Astrocyte (in vitro differentiated cells and primary cell): Measurements from ENCODE around the gene RASGRF2.

Source experiments
- EZH2 ChIP-seq: IDR thresholded peaks from 2 replicates; pipeline ENCODE4 v1.6.1; 2012; ENCODE audit warnings: mild to moderate bottlenecking, low read length, inconsistent platforms; ENCODE audit not compliant: insufficient read depth
- TF ChIP-seq, protein P1 (sequence below): IDR thresholded peaks from 2 replicates; pipeline ENCODE4 v1.5.1; 2011; ENCODE audit warnings: low read depth, mild to moderate bottlenecking, inconsistent platforms, low read length, moderate library complexity; ENCODE audit not compliant: insufficient read depth

DNA sequence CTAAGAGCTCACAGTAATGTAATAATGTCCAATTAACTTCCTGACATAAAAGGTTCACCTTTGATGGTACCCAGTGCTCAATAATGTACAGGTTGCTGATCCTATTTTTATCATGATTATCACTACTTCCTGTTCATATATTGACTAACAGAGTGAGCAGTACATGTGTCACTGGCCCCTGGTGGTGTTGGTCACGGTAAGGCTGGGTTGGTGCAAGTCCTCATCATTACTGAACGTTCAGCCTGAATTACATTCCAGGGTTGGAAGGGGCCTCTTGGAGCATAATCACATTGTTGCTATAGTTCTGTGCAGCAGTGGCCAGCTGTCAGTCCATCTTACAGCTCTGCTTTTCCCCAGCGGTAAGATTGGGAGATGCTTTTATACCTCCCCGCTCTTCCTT is 248.7 kb downstream of the RASGRF2 start:
- TF ChIP-seq, protein P1, sequence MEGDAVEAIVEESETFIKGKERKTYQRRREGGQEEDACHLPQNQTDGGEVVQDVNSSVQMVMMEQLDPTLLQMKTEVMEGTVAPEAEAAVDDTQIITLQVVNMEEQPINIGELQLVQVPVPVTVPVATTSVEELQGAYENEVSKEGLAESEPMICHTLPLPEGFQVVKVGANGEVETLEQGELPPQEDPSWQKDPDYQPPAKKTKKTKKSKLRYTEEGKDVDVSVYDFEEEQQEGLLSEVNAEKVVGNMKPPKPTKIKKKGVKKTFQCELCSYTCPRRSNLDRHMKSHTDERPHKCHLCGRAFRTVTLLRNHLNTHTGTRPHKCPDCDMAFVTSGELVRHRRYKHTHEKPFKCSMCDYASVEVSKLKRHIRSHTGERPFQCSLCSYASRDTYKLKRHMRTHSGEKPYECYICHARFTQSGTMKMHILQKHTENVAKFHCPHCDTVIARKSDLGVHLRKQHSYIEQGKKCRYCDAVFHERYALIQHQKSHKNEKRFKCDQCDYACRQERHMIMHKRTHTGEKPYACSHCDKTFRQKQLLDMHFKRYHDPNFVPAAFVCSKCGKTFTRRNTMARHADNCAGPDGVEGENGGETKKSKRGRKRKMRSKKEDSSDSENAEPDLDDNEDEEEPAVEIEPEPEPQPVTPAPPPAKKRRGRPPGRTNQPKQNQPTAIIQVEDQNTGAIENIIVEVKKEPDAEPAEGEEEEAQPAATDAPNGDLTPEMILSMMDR: no peak
- no peak for TF ChIP-seq EZH2
